SU-DHL-6 (cell line): ENCODE data around the gene IL21R.

Source experiments
- H2AFZ ChIP-seq: fragments of 200-600 bp; sonication (generic); 2 replicates; pipeline ENCODE4 v1.6.1; 2014; ENCODE audit warnings: low read depth, mild to moderate bottlenecking, moderate library complexity, mixed read lengths, antibody characterized with exemption, low read length; ENCODE audit not compliant: severe bottlenecking
- H3F3A ChIP-seq: fragments of 200-600 bp; shearing (Covaris generic); 2 replicates; pipeline ENCODE4 v1.6.0; 2016; ENCODE audit warnings: antibody characterized with exemption, mild to moderate bottlenecking; ENCODE audit not compliant: insufficient read depth
- H3K27ac ChIP-seq: fragments of 200-600 bp; sonication (generic); 2 replicates; pipeline ENCODE4 v1.5.1; 2016; ENCODE audit warnings: low read depth, mild to moderate bottlenecking, low read length, moderate library complexity, mixed read lengths
- H3K27me3 ChIP-seq: fragments of 200-600 bp; sonication (generic), shearing (Covaris generic); 2 replicates; pipeline ENCODE4 v1.6.0; 2014; ENCODE audit warnings: mild to moderate bottlenecking, low read length
- H3K36me3 ChIP-seq: fragments of 200-600 bp; sonication (generic); 2 replicates; pipeline ENCODE4 v1.6.1; 2014; ENCODE audit warnings: mild to moderate bottlenecking, low read length, mixed read lengths
- H3K4me2 ChIP-seq: fragments of 300-600, 200-600 bp; shearing (Covaris generic), sonication (generic); 2 replicates; pipeline ENCODE4 v1.6.0; 2014; ENCODE audit warnings: low read length, low read depth, mild to moderate bottlenecking; ENCODE audit not compliant: poor library complexity, severe bottlenecking
- H3K4me3 ChIP-seq: fragments of 200-600 bp; sonication (generic); 2 replicates; pipeline ENCODE4 v1.5.1; 2014; ENCODE audit warnings: antibody characterized with exemption, low read length, mild to moderate bottlenecking, mixed read lengths; ENCODE audit not compliant: insufficient read depth, poor library complexity, severe bottlenecking
- H3K79me2 ChIP-seq: fragments of 200-600 bp; sonication (generic); 2 replicates; pipeline ENCODE4 v1.6.1; 2014; ENCODE audit warnings: mild to moderate bottlenecking, low read length, moderate library complexity; ENCODE audit not compliant: insufficient read depth
- H3K9ac ChIP-seq: fragments of 200-600 bp; sonication (generic); 2 replicates; pipeline ENCODE4 v1.7.0; 2014; ENCODE audit warnings: mild to moderate bottlenecking, low read length
- H3K9me2 ChIP-seq: fragments of 200-600 bp; sonication (generic); replicated peaks from 2 replicates; pipeline ENCODE4 v1.6.1; 2014; ENCODE audit warnings: low read length; ENCODE audit not compliant: insufficient read depth
- H3K9me3 ChIP-seq: fragments of 200-600 bp; sonication (generic); 2 replicates; pipeline ENCODE4 v1.6.1; 2014; ENCODE audit warnings: low read length, mixed read lengths; ENCODE audit not compliant: insufficient read depth
- H4K20me1 ChIP-seq: fragments of 200-600 bp; sonication (generic); 2 replicates; pipeline ENCODE4 v1.6.1; 2014; ENCODE audit warnings: low read depth, mild to moderate bottlenecking, antibody characterized with exemption, low read length, moderate library complexity, mixed read lengths
- EZH2phosphoT487 ChIP-seq: fragments of 200-600 bp; sonication (generic), shearing (Covaris generic); conservative IDR thresholded peaks from 2 replicates; pipeline ENCODE4 v1.6.1; 2018; ENCODE audit warnings: mild to moderate bottlenecking, antibody characterized with exemption, low read length, moderate library complexity, mixed read lengths
- TF ChIP-seq, protein P1 (sequence below): fragments of 200-600 bp; sonication (generic); IDR thresholded peaks from one replicate; pipeline ENCODE4 v1.5.1; 2017; ENCODE audit warnings: antibody characterized with exemption, mild to moderate bottlenecking, low read length, moderate library complexity; ENCODE audit not compliant: insufficient read depth, poor library complexity, severe bottlenecking

Gene IL21R

GRCh38 chr16:27468941-27469531, 67.1 kb downstream of the IL21R start:
- H3F3A ChIP-seq: no peaks in the 10 kb centered on the region
- H3K4me3 ChIP-seq: no peak overlapping the region
- no peak overlapping the region for H2AFZ ChIP-seq
- no peak overlapping the region for H3K9ac ChIP-seq
- no peaks in the 10 kb centered on the region for H4K20me1 ChIP-seq
- no peak overlapping the region for H3K4me2 ChIP-seq
- no peaks in the 10 kb centered on the region for H3K79me2 ChIP-seq
- TF ChIP-seq, protein P1, sequence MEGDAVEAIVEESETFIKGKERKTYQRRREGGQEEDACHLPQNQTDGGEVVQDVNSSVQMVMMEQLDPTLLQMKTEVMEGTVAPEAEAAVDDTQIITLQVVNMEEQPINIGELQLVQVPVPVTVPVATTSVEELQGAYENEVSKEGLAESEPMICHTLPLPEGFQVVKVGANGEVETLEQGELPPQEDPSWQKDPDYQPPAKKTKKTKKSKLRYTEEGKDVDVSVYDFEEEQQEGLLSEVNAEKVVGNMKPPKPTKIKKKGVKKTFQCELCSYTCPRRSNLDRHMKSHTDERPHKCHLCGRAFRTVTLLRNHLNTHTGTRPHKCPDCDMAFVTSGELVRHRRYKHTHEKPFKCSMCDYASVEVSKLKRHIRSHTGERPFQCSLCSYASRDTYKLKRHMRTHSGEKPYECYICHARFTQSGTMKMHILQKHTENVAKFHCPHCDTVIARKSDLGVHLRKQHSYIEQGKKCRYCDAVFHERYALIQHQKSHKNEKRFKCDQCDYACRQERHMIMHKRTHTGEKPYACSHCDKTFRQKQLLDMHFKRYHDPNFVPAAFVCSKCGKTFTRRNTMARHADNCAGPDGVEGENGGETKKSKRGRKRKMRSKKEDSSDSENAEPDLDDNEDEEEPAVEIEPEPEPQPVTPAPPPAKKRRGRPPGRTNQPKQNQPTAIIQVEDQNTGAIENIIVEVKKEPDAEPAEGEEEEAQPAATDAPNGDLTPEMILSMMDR: no peak
- TF ChIP-seq EZH2phosphoT487: no peak
- no peaks in the 10 kb centered on the region for H3K27me3 ChIP-seq
- H3K9me3 ChIP-seq: no peaks in the 10 kb centered on the region
- H3K36me3 ChIP-seq: no peaks in the 10 kb centered on the region
- H3K27ac ChIP-seq: no peak overlapping the region
- no peaks in the 10 kb centered on the region for H3K9me2 ChIP-seq

DNA sequence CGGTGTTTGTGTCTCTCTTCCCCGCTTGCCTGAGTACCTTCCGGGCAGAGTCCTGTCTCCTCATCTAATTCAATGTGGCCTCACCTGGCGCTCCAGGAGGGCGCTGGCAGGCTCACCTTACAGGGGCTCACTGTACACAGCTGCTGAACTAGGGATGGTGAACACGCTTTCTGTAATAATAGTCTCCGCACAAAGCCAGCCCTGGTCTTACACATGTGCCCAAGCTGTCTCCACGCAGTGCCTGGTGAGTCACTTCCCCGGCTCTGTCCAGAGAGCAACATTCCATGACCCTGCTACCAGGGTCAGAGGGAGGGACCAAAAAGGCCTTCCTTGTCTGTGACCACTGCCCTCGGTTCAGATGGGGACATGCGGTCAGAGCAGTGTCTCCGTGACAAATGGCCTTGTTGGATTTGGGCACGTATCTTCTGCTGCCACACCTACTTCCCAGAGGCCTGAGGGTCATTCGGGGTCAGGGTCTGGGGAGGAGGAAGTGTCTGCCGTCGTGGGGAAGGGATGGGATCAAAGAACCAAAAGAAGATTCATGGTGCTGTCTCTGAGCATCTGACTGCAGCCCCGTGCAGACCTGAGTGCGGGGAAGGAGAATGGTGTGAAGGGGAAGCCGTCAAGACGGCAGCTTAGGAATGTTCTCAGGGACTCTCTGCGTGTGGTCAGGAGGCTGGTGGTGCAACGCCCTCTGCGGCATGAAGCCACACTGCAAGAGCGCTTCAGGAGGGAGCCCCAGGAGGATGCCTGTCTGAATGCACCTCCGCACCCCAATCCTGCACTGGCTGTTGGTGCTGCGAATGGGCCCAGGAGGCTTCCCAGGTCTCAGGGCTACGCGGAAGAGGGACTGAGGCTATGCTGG, 68.8 kb downstream of the IL21R start:
- no peaks in the 10 kb centered on the region for H3K79me2 ChIP-seq
- no peak overlapping the region for H3K4me3 ChIP-seq
- no peaks in the 10 kb centered on the region for H3F3A ChIP-seq
- no peak overlapping the region for H3K27ac ChIP-seq
- H2AFZ ChIP-seq: no peak overlapping the region
- H4K20me1 ChIP-seq: no peaks in the 10 kb centered on the region
- no peaks in the 10 kb centered on the region for H3K9me2 ChIP-seq
- no peak for TF ChIP-seq EZH2phosphoT487
- TF ChIP-seq, protein P1: no peak
- no peak overlapping the region for H3K9ac ChIP-seq
- no peak overlapping the region for H3K4me2 ChIP-seq
- H3K27me3 ChIP-seq: no peaks in the 10 kb centered on the region
- H3K9me3 ChIP-seq: no peaks in the 10 kb centered on the region
- H3K36me3 ChIP-seq: no peaks in the 10 kb centered on the region

- no peaks in the 10 kb centered on the region for H4K20me1 ChIP-seq
- H3K36me3 ChIP-seq: no peaks in the 10 kb centered on the region
- no peaks in the 10 kb centered on the region for H3K9me3 ChIP-seq
- no peaks in the 10 kb centered on the region for H3K27me3 ChIP-seq
- H3K9ac ChIP-seq: no peak overlapping the region
- no peak overlapping the region for H3K4me3 ChIP-seq
- no peaks in the 10 kb centered on the region for H3F3A ChIP-seq
- H3K9me2 ChIP-seq: no peaks in the 10 kb centered on the region
- no peak overlapping the region for H3K27ac ChIP-seq
- H3K79me2 ChIP-seq: no peaks in the 10 kb centered on the region
- TF ChIP-seq EZH2phosphoT487: no peak
- TF ChIP-seq, protein P1: no peak
- no peak overlapping the region for H2AFZ ChIP-seq
- no peak overlapping the region for H3K4me2 ChIP-seq
These were observed 69.7 kb downstream of the IL21R start for GRCh38 chr16:27471661-27472060.
